ENCODE results near the gene SLC6A6.

- TF ChIP-seq CTCF (IDR thresholded peaks at IDR 0.05): no peak
- TF ChIP-seq POLR2A (IDR thresholded peaks at IDR 0.05): no peak
Observed at GRCh38 chr3:14431917-14432834, 29.8 kb downstream of the SLC6A6 start.

Measured in lower leg skin (tissue), 3 donors.